Upper lobe of left lung (tissue), 6 donors: ENCODE measurements around the gene CASTOR2. TPM values are rescaled to one million over a fixed set of nuclear protein-coding genes. Genes with fewer than 3 reads are reported as not detected.

Experiments used
- ATAC-seq, 2 donors: fragments of 200-7000 bp; cut with Tn5 transposase; one replicate each; pipeline ENCODE4 v1.9.1; 2022; ENCODE audit warnings: mild to moderate bottlenecking in 2 of 2, moderate library complexity in 2 of 2; ENCODE audit not compliant: low FRiP score in 2 of 2
- DNase-seq, 2 donors: peaks; one replicate each; pipeline ENCODE4 v3.0.0-alpha.2; 2019 to 2020
- H3K27ac ChIP-seq, 4 donors: fragments of 200-600 bp; sonication (generic); one replicate each; pipeline ENCODE4 v1.5.1; 2016 to 2019
- H3K27me3 ChIP-seq, 4 donors: fragments of 200-600 bp; sonication (generic); one replicate each; pipeline ENCODE4 v1.5.1; 2017 to 2019
- H3K36me3 ChIP-seq, 4 donors: fragments of 200-600 bp; sonication (generic); one replicate each; pipeline ENCODE4 v1.5.1; 2016 to 2019
- H3K4me1 ChIP-seq, 4 donors: fragments of 200-600 bp; sonication (generic); one replicate each; pipeline ENCODE4 v1.5.1; 2018 to 2019
- H3K4me3 ChIP-seq, 4 donors: fragments of 200-600 bp; sonication (generic); one replicate each; pipeline ENCODE4 v1.5.1; 2017 to 2019; ENCODE audit warnings: mild to moderate bottlenecking in 2 of 4, moderate library complexity in 1 of 4
- H3K9me3 ChIP-seq, 4 donors: fragments of 200-600 bp; sonication (generic); one replicate each; pipeline ENCODE4 v1.5.1; 2018 to 2019
- EP300 ChIP-seq, 4 donors: sonication (generic); formaldehyde crosslinking; IDR thresholded peaks; one replicate each; pipeline ENCODE4 v1.5.1; 2017; ENCODE audit warnings: antibody characterized with exemption in 4 of 4, control low read depth in 2 of 4
- POLR2A ChIP-seq, 4 donors: fragments of 450-650 bp; IDR thresholded peaks; one replicate each; pipeline ENCODE4 v1.5.1; 2016 to 2017; ENCODE audit warnings: antibody characterized with exemption in 4 of 4, mild to moderate bottlenecking in 2 of 4
- POLR2AphosphoS5 ChIP-seq, 2 donors: sonication (generic); formaldehyde crosslinking; IDR thresholded peaks; one replicate each; pipeline ENCODE4 v1.5.1; 2017; ENCODE audit warnings: antibody characterized with exemption in 2 of 2
- WGBS, 2 donors: methylation state at CpG; one replicate each; pipeline ENCODE4 v1.1.5; 2017 to 2018; 5-methylcytosine and 5-hydroxymethylcytosine counted together
- total RNA-seq, 6 donors: library from RNA; depleted of rRNA in 4 of 6; stranded (reverse); fragments of >200 nt in 4 of 6; gene quantifications; one replicate each; pipeline versions ENCODE4 v1.1.0 to v1.2.1, GENCODE V29; 2016 to 2021
- TF ChIP-seq, protein P1 (sequence below), 6 experiments: fragments of 450-650 bp in 4 of 6; fragments of 200-600 bp in 2 of 6; sonication (generic) in 2 of 6; IDR thresholded peaks; one replicate each; pipeline ENCODE4 v1.5.1; 2016 to 2019; ENCODE audit warnings: antibody characterized with exemption in 6 of 6
- donor health status: DM: no; HTN: no; CAD: no; lungs with moderate emphysema.
- donor health status: DM: no; HTN: yes; CAD: no; lungs with severe emphysema.

The CASTOR2 gene
- total RNA-seq, 6 donors from 2014 or later = 1.0 to 19.8 (median 11.3) TPM

DNA sequence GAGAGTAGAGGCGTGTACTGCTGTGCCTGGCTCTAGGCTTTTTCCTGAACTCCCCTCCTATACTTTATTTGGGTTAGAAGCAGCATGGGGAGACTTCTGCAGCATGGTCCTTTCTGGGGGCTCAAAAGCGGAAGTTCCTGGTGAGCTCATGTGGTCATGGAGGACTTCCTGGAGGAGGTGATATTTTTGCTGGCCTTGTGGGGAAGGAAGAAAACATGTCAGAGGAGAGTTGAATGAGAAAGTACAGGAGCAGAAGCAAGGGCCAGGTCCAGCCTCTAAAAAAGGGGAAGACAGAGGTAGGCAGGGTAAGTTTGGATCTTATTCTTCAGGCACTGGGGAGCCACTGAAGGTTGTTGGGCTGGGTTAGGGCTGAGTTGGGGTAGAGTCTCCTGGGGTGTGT lies 45.5 kb downstream of the CASTOR2 start:
- Histone ChIP-seq H3K9me3 (no peaks in the 10 kb centered on the region), H3K27ac (no peak overlapping the region), H3K36me3 (no peaks in the 10 kb centered on the region), H3K4me3 (no peak overlapping the region), H3K4me1 (no peaks in the 10 kb centered on the region), H3K27me3 (no peaks in the 10 kb centered on the region)
- WGBS, 2 donors = 94 to 98% methylated on average over 2 of the region's 2 CpGs
- no peak for ATAC-seq
- TF ChIP-seq POLR2AphosphoS5 (IDR thresholded peaks at IDR 0.05) (no peak), EP300 (IDR thresholded peaks at IDR 0.05) (no peak), POLR2A (IDR thresholded peaks at IDR 0.05) (no peak)
- TF ChIP-seq, protein P1, sequence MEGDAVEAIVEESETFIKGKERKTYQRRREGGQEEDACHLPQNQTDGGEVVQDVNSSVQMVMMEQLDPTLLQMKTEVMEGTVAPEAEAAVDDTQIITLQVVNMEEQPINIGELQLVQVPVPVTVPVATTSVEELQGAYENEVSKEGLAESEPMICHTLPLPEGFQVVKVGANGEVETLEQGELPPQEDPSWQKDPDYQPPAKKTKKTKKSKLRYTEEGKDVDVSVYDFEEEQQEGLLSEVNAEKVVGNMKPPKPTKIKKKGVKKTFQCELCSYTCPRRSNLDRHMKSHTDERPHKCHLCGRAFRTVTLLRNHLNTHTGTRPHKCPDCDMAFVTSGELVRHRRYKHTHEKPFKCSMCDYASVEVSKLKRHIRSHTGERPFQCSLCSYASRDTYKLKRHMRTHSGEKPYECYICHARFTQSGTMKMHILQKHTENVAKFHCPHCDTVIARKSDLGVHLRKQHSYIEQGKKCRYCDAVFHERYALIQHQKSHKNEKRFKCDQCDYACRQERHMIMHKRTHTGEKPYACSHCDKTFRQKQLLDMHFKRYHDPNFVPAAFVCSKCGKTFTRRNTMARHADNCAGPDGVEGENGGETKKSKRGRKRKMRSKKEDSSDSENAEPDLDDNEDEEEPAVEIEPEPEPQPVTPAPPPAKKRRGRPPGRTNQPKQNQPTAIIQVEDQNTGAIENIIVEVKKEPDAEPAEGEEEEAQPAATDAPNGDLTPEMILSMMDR (IDR thresholded peaks at IDR 0.05) = no peak
- no peak for DNase-seq

DNA sequence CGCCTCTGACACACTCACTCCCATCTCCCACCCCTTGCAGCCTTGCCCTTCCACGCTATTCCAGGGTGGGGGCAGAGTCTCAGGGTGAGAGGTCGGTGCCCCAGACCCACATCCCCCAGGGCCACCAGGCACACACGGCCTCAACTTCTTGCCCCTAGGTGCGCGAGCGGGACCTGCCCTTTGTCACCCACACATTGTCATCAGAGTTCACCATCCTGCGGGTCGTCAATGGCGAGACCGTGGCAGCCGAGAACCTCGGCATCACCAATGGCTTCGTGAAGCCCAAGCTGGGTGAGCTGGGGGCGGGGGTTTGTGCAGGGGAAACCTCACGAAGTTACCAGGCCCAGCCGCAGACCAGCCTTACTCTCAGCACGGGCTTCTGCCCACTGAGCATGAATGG lies 53.3 kb downstream of the CASTOR2 start:
- TF ChIP-seq EP300 (IDR thresholded peaks at IDR 0.05) = no peak
- TF ChIP-seq POLR2AphosphoS5 (IDR thresholded peaks at IDR 0.05) = no peak
- TF ChIP-seq, protein P1 (IDR thresholded peaks at IDR 0.05) = no peak
- TF ChIP-seq POLR2A (IDR thresholded peaks at IDR 0.05) = no peak
- H3K27me3 ChIP-seq = no peaks in the 10 kb centered on the region
- H3K36me3 ChIP-seq = peaks cover 0 to 38% (median 20%) of the 10 kb centered on the region in 4 donors
- no peak for ATAC-seq
- H3K4me3 ChIP-seq = no peak overlapping the region
- H3K9me3 ChIP-seq = no peaks in the 10 kb centered on the region
- WGBS, 2 donors = 90 to 97% methylated on average over 5 to 18 of the region's 18 CpGs
- H3K27ac ChIP-seq = no peak overlapping the region
- no peaks in the 10 kb centered on the region for H3K4me1 ChIP-seq
- DNase-seq = peak in 1 of 2 donors; percentile 59

DNA sequence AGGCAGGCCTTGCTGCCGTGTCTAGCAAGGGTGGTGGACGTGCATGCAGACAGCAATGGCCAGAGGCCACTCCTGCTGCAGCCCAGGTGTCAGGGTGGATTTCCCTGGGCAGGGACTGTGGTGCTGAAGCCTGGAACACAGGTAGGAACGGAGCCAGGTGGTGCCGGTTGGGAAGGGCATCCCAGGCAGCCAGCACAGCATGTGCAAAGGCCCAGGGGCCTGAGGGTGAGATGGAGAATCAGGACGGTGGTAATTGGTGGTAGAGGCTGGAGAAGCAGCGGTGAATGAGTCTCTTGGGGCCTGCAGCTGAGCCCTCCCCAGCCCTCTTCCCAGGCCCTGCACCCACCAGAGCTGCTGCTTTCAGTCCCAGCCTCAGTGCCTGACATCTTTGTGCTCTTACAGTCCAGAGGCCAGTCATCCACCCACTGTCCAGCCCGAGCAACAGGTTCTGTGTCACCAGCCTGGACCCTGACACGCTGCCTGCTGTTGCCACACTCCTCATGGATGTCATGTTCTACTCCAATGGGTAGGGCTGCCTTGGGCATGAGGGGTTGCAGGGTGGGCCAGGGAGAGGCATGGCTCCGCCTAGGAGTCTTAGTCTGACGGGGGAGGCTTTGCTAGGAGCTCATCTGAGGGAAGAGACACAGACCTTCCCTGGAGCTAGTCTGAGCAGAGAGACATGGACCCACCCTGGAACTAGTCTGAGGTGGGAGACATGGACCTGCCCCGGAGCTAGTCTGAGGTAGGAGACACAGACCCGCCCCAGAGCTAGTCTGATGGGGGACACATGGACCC lies 54.3 kb downstream of the CASTOR2 start:
- no peaks in the 10 kb centered on the region for H3K9me3 ChIP-seq
- H3K27ac ChIP-seq = no peak overlapping the region
- TF ChIP-seq POLR2AphosphoS5 (IDR thresholded peaks at IDR 0.05) (no peak), POLR2A (IDR thresholded peaks at IDR 0.05) (no peak), EP300 (IDR thresholded peaks at IDR 0.05) (no peak)
- TF ChIP-seq, protein P1 (IDR thresholded peaks at IDR 0.05) = no peak
- DNase-seq = no peak
- no peaks in the 10 kb centered on the region for H3K4me1 ChIP-seq
- WGBS, 2 donors = 93 to 94% methylated on average over 12 of the region's 12 CpGs
- no peak overlapping the region for H3K4me3 ChIP-seq
- H3K27me3 ChIP-seq = no peaks in the 10 kb centered on the region
- H3K36me3 ChIP-seq = peaks cover 0 to 38% (median 20%) of the 10 kb centered on the region in 4 donors
- peak in 1 of 2 donors; percentile 3 for ATAC-seq

DNA sequence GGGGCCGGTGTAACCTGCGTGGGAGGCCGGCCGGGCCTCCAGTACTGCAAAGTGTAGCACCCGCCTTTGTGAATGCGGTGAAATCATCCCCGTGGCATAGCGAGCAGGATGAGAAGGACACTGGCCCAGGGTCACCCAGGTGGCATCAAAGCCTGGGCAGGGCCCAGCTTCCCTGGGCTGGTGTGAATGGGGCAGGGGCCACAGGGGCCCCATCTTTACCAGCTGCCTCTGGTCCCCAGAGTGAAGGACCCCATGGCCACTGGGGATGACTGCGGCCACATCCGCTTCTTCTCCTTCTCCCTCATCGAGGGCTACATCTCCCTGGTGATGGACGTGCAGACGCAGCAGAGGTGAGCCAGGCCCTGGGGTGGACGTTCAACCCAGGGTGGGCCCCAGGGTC lies 55.3 kb downstream of the CASTOR2 start:
- H3K4me3 ChIP-seq = no peak overlapping the region
- H3K4me1 ChIP-seq = no peaks in the 10 kb centered on the region
- no peak overlapping the region for H3K27ac ChIP-seq
- DNase-seq (no peak), ATAC-seq (no peak)
- H3K9me3 ChIP-seq = no peaks in the 10 kb centered on the region
- 93 to 96% methylated on average over 6 to 14 of the region's 14 CpGs for WGBS, 2 donors
- peaks cover 3 to 46% (median 23%) of the 10 kb centered on the region in 4 donors for H3K36me3 ChIP-seq
- TF ChIP-seq, protein P1 (IDR thresholded peaks at IDR 0.05) = no peak
- TF ChIP-seq EP300 (IDR thresholded peaks at IDR 0.05) (no peak), POLR2A (IDR thresholded peaks at IDR 0.05) (no peak), POLR2AphosphoS5 (IDR thresholded peaks at IDR 0.05) (no peak)
- no peaks in the 10 kb centered on the region for H3K27me3 ChIP-seq

DNA sequence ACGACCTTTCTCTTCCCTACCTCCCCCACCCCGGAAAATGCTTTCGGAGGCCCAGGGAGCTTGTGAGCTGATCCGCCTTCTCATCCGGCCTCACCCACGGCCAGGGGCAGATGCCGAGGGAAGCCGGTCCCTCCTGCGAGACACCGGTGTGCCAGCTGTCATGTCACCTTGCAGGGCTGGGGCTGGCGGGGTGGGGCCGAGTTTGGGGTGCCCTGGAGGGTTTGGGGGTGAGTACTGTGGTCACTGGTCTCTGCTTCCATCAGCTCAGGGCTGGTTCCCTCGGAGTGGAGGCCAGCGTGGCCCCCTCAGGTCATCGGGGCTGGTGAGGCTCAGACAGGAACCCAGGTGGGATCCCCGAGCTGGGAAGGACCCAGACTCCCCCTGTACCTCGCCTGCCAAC lies 60.4 kb downstream of the CASTOR2 start:
- no peaks in the 10 kb centered on the region for H3K9me3 ChIP-seq
- 94 to 95% methylated on average over 8 to 11 of the region's 17 CpGs for WGBS, 2 donors
- DNase-seq (peak in 1 of 2 donors; percentile 76), ATAC-seq (no peak)
- H3K27me3 ChIP-seq = no peaks in the 10 kb centered on the region
- peaks cover 3 to 29% (median 14%) of the 10 kb centered on the region in 4 donors for H3K36me3 ChIP-seq
- TF ChIP-seq, protein P1 (IDR thresholded peaks at IDR 0.05) = no peak
- TF ChIP-seq POLR2AphosphoS5 (IDR thresholded peaks at IDR 0.05) (no peak), EP300 (IDR thresholded peaks at IDR 0.05) (no peak), POLR2A (IDR thresholded peaks at IDR 0.05) (no peak)
- no peaks in the 10 kb centered on the region for H3K4me1 ChIP-seq
- no peak overlapping the region for H3K4me3 ChIP-seq
- no peak overlapping the region for H3K27ac ChIP-seq
